Prostate gland (tissue), 2 donors: ENCODE results near the gene BATF. TPM values are rescaled to one million over a fixed set of nuclear protein-coding genes. Genes with fewer than 3 reads are reported as not detected.

Experiments used
- DNase-seq: peaks from one replicate; pipeline ENCODE4 v3.0.0-alpha.2; 2019; ENCODE audit warnings: low spot score
- H3K27ac ChIP-seq, 2 donors: fragments of 200-600 bp; sonication (generic); 2 replicates each; pipeline ENCODE4 v1.5.1; 2017 to 2019
- H3K27me3 ChIP-seq: fragments of 200-600 bp; sonication (generic); replicated peaks from 2 replicates; pipeline ENCODE4 v1.5.1; 2019; ENCODE audit not compliant: insufficient read depth
- H3K36me3 ChIP-seq, 2 donors: fragments of 200-600 bp; sonication (generic); 1 replicate in 1 of 2; 2 replicates in 1 of 2; pipeline versions ENCODE4 v1.5.1 to v1.8.1; 2017 to 2019
- H3K4me1 ChIP-seq: fragments of 200-600 bp; sonication (generic); replicated peaks from 2 replicates; pipeline ENCODE4 v1.5.1; 2019
- H3K4me3 ChIP-seq, 2 donors: fragments of 200-600 bp; sonication (generic); 2 replicates each; pipeline ENCODE4 v1.5.1; 2017 to 2019
- H3K9me3 ChIP-seq: fragments of 200-600 bp; sonication (generic); 2 replicates; pipeline ENCODE4 v1.5.1; 2017
- CTCF ChIP-seq, 4 experiments: fragments of 200-600 bp in 2 of 4; fragments of 450-650 bp in 2 of 4; sonication (generic) in 2 of 4; IDR thresholded peaks; 1 replicate in 3 of 4; 2 replicates in 1 of 4; pipeline ENCODE4 v1.5.1; 2016 to 2019; ENCODE audit warnings: antibody characterized with exemption in 4 of 4, mild to moderate bottlenecking in 2 of 4, moderate library complexity in 2 of 4
- POLR2A ChIP-seq: fragments of 450-650 bp; IDR thresholded peaks from one replicate; pipeline ENCODE4 v1.6.1; 2016; ENCODE audit warnings: antibody characterized with exemption, mild to moderate bottlenecking
- POLR2AphosphoS5 ChIP-seq: sonication (generic); formaldehyde crosslinking; IDR thresholded peaks from one replicate; pipeline ENCODE4 v1.6.1; 2017; ENCODE audit warnings: antibody characterized with exemption
- WGBS: methylation state at CpG from one replicate; pipeline ENCODE4 v1.1.5; 2018; 5-methylcytosine and 5-hydroxymethylcytosine counted together
- intact Hi-C: fragments of 100-400 bp; cut with DNase I; formaldehyde crosslinking; loops from one replicate; pipeline ENCODE4 v1.14.2; 2022
- total RNA-seq, 2 donors: library from RNA; depleted of rRNA; stranded (reverse); fragments of >200 nt; gene quantifications; one replicate each; pipeline ENCODE4 v1.1.0, GENCODE V29; 2016

BATF gene
- total RNA-seq, 2 donors from 2014 or later = 3.1 to 11.8 TPM

GRCh38 chr14:75521415-75522199, 662 bp upstream of the BATF start:
- Histone ChIP-seq H3K4me3 (no peak overlapping the region), H3K27me3 (no peaks in the 10 kb centered on the region), H3K27ac (peak overlapping the region; percentile 55 to 70), H3K4me1 (no peaks in the 10 kb centered on the region), H3K36me3 (no peaks in the 10 kb centered on the region), H3K9me3 (no peaks in the 10 kb centered on the region)
- intact Hi-C loops = no loop called here
- DNase-seq = no peak
- TF ChIP-seq CTCF (IDR thresholded peaks at IDR 0.05) (no peak), POLR2AphosphoS5 (peak; percentile 84)
- 45% methylated on average over 11 of the region's 11 CpGs for WGBS

GRCh38 chr14:75522983-75523318, 682 bp downstream of the BATF start:
- H3K9me3 ChIP-seq = no peaks in the 10 kb centered on the region
- H3K27me3 ChIP-seq = no peaks in the 10 kb centered on the region
- no peaks in the 10 kb centered on the region for H3K36me3 ChIP-seq
- WGBS = 81% methylated on average over 1 of the region's 1 CpG
- no peak for TF ChIP-seq POLR2A
- no peak for TF ChIP-seq POLR2AphosphoS5
- TF ChIP-seq CTCF (IDR thresholded peaks at IDR 0.05) = no peak
- H3K27ac ChIP-seq = no peak overlapping the region
- H3K4me1 ChIP-seq = no peaks in the 10 kb centered on the region
- DNase-seq = no peak
- intact Hi-C loops = no loop called here
- H3K4me3 ChIP-seq = peak overlapping the region; percentile 0 to 6

GRCh38 chr14:75523771-75524171, 1.5 kb downstream of the BATF start:
- no peaks in the 10 kb centered on the region for H3K4me1 ChIP-seq
- intact Hi-C loops = no loop called here
- no peaks in the 10 kb centered on the region for H3K27me3 ChIP-seq
- no peak for DNase-seq
- H3K27ac ChIP-seq = no peak overlapping the region
- no peak for TF ChIP-seq POLR2AphosphoS5
- TF ChIP-seq POLR2A = no peak
- no peak for TF ChIP-seq CTCF (IDR thresholded peaks at IDR 0.05)
- H3K36me3 ChIP-seq = no peaks in the 10 kb centered on the region
- 65% methylated on average over 3 of the region's 3 CpGs for WGBS
- H3K9me3 ChIP-seq = no peaks in the 10 kb centered on the region
- H3K4me3 ChIP-seq = no peak overlapping the region

GRCh38 chr14:75525969-75526368, 3.7 kb downstream of the BATF start:
- Histone ChIP-seq H3K9me3 (no peaks in the 10 kb centered on the region), H3K36me3 (no peaks in the 10 kb centered on the region), H3K4me3 (no peak overlapping the region), H3K27me3 (no peaks in the 10 kb centered on the region), H3K27ac (no peak overlapping the region), H3K4me1 (no peaks in the 10 kb centered on the region)
- intact Hi-C loops = no loop called here
- 100% methylated on average over 1 of the region's 1 CpG for WGBS
- no peak for DNase-seq
- TF ChIP-seq CTCF (IDR thresholded peaks at IDR 0.05) = no peak
- TF ChIP-seq POLR2AphosphoS5 = no peak
- no peak for TF ChIP-seq POLR2A

- 89% methylated on average over 8 of the region's 8 CpGs for WGBS
Observed at GRCh38 chr14:75527449-75528163, 5.3 kb downstream of the BATF start.

More at GRCh38 chr14:75527449-75528163, 5.3 kb downstream of the BATF start:
- Histone ChIP-seq H3K27me3 (no peaks in the 10 kb centered on the region), H3K4me3 (no peak overlapping the region), H3K4me1 (no peaks in the 10 kb centered on the region), H3K27ac (no peak overlapping the region), H3K36me3 (no peaks in the 10 kb centered on the region), H3K9me3 (no peaks in the 10 kb centered on the region)
- intact Hi-C loops = no loop called here
- TF ChIP-seq POLR2AphosphoS5 = no peak
- no peak for TF ChIP-seq POLR2A
- TF ChIP-seq CTCF (IDR thresholded peaks at IDR 0.05) = no peak
- DNase-seq = no peak
